ENCODE measurements around the gene CAMKMT.

DNA sequence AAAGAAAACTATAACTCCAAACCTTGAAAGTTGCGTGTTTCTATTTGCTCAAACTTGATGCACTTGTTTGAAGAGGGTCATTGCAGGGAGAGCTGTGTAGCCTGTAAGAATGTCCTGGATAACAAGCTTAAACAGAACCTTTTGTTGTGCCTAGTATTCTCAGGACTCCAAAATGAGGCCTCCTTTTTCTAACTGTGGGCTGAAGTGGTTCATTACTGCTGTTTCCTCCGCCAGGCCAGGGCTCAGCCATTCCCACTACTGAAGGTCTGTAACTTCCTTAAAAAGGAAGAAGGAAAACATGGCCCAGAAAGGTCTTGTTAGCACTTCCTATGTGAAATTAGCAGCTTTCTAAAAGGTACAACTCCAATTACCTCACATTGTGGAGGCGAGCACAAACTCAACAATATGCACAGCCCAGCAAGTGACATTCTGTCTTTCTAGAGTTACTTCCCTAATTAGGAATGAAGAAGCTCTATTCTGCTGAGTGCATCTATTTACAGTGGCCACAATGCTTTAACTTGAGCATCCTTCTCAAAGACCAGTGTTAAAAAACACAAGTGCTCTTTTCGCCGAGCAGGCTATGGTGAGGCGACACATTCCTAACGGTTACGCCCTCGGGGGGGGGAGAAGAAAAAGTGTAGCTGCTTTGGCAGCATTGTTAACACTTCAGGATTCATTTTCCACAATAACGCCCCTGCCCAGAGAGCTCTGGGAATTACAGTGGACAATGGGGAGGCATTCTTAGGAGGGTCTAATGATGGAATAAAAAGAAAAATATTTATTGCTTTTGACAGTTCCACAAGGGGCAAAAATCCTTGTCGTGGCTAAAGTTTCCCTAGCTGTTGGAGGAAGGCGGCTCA is 442.9 kb downstream of the CAMKMT start:
- TF ChIP-seq, protein P1, sequence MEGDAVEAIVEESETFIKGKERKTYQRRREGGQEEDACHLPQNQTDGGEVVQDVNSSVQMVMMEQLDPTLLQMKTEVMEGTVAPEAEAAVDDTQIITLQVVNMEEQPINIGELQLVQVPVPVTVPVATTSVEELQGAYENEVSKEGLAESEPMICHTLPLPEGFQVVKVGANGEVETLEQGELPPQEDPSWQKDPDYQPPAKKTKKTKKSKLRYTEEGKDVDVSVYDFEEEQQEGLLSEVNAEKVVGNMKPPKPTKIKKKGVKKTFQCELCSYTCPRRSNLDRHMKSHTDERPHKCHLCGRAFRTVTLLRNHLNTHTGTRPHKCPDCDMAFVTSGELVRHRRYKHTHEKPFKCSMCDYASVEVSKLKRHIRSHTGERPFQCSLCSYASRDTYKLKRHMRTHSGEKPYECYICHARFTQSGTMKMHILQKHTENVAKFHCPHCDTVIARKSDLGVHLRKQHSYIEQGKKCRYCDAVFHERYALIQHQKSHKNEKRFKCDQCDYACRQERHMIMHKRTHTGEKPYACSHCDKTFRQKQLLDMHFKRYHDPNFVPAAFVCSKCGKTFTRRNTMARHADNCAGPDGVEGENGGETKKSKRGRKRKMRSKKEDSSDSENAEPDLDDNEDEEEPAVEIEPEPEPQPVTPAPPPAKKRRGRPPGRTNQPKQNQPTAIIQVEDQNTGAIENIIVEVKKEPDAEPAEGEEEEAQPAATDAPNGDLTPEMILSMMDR (IDR thresholded peaks at IDR 0.05 in 4 of 5, conservative IDR thresholded peaks at IDR 0.05 in 1 of 5) = no peak
- no peak for TF ChIP-seq POLR2A (IDR thresholded peaks at IDR 0.05)

Measured in gastrocnemius medialis (tissue), 4 donors.